ENCODE measurements around the gene RBM19.
A peak's percentile ranks its signal among the peaks of the same experiment; 100 is the strongest.
"Not testable (repeated sequence)": the region's sequence is repeated elsewhere in the genome, so short reads cannot be mapped to it uniquely, and the experiment has no call there.

RBM19 gene, protein sequence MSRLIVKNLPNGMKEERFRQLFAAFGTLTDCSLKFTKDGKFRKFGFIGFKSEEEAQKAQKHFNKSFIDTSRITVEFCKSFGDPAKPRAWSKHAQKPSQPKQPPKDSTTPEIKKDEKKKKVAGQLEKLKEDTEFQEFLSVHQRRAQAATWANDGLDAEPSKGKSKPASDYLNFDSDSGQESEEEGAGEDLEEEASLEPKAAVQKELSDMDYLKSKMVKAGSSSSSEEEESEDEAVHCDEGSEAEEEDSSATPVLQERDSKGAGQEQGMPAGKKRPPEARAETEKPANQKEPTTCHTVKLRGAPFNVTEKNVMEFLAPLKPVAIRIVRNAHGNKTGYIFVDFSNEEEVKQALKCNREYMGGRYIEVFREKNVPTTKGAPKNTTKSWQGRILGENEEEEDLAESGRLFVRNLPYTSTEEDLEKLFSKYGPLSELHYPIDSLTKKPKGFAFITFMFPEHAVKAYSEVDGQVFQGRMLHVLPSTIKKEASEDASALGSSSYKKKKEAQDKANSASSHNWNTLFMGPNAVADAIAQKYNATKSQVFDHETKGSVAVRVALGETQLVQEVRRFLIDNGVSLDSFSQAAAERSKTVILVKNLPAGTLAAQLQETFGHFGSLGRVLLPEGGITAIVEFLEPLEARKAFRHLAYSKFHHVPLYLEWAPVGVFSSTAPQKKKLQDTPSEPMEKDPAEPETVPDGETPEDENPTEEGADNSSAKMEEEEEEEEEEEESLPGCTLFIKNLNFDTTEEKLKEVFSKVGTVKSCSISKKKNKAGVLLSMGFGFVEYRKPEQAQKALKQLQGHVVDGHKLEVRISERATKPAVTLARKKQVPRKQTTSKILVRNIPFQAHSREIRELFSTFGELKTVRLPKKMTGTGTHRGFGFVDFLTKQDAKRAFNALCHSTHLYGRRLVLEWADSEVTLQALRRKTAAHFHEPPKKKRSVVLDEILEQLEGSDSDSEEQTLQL

GRCh38 chr12:113965951-113966797, at the start of gene RBM19:
TSS of gene RBM19 (minus strand) at chr12:113966325. CDS start at chr12:113966227, 98 bp downstream.
- DNase-seq, result peak; percentile 98

DNA sequence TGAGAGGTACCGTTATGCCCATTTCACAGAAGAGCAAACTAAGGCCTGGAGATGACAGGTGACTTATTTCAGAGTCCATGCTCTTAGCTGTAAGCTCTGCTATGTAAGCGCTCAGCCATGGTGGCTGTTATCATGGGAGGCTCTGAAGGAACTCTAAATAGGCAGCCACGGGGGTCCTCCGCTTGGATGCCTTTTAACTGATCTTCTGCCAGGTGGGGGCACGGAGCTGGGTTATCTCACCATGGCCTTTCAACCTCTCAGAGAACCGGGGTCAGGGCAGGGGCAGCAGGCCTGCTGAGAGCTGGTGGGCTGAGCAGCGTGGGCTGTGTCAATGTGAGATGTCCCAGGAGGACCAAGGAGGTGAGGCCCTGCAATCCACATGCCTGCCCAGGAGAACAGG, 49.7 kb upstream of the RBM19 start:
- DNase-seq, result no peak

- peak; percentile 69 for DNase-seq
These were observed 47.6 kb upstream of the RBM19 start for GRCh38 chr12:114013575-114014345.

GRCh38 chr12:114012744-114013431, 46.8 kb upstream of the RBM19 start:
- no peak for DNase-seq

DNA sequence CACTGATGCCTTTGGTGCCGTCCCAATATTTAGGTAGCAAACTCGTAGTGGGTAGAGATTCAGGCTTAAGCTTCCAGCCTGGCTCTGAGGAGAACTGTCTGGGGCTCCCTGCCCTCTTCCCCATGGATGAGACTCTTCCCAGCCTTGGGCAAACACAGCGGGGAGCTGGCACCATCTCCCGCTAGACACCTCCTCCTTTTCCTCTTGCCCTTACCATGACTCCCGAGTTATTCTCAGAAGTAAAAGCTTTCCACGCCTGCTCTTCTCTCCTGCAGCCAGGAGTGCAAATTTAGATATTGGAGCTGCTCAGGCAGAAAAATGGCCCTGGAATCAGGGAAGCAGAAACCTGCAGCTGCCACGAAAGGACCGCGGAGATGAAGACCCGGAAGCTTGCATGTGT, 45.6 kb upstream of the RBM19 start:
- no peak for DNase-seq

- no peak for DNase-seq
These were observed 40.6 kb upstream of the RBM19 start for GRCh38 chr12:114006482-114007425.

- no peak for DNase-seq
These were observed 38.3 kb upstream of the RBM19 start for GRCh38 chr12:114004402-114004801.

DNA sequence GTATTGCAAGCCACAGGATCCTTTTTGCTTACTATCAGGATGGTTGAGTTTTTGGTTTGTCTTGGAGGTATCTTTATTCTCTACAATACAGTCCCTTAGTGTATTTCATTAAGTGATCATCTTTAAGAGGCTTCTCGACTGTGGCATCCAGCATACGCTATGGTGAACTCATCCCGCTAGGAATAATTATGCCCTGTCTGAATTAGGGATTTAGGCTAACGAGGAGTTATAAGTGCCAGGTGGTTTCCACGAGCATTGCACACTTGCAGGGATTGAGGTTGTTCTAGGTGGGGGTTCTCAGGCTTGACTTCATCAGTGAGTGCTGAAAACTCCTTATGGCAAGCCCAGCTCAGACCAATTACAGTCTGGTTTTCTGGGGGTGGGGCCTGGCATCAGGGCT, 37.2 kb upstream of the RBM19 start:
- DNase-seq, result no peak

- no peak for DNase-seq
These were observed 35.6 kb upstream of the RBM19 start for GRCh38 chr12:114001511-114002340.

- DNase-seq, result no peak
These were observed 34.7 kb upstream of the RBM19 start for GRCh38 chr12:114000861-114001260.

DNA sequence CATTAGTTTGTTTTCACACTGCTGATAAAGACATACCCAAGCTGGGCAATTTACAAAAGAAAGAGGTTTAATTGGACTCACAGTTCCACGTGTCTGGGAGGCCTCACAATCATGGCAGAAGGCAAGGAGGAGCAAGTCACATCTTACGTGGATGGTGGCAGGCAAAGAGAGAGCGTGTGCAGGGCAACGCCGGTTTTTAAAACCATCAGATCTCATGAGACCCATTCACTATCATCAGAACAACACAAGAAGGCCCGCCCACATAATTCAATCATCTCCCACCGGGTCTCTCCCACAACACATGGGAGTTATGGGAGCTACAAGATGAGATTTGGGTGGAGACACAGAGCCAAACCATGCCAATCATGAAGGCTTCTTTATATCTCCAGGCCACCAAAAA, 34.1 kb upstream of the RBM19 start:
- not testable (repeated sequence) for DNase-seq

DNA sequence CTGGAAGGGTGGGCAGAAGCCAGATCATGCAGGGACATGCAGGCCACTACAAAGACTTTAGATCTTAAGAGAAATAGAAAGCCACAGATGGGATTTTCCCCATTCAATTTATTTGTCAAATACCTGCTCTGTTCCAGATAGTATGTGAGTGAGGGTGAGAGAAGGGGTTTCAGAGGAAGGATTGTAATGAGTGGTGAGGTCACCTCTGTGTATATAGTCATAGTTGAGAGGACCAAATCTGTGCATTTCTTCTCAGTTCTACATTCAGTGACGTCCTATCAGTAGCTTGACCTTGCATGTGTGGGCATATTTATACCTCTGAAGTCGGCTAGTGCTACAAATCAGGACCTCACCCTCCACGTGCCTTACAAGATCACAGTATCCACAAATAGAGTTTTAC, 31.2 kb upstream of the RBM19 start:
- DNase-seq, result no peak

- no peak for DNase-seq
These were observed 29.9 kb upstream of the RBM19 start for GRCh38 chr12:113996026-113996425.

DNA sequence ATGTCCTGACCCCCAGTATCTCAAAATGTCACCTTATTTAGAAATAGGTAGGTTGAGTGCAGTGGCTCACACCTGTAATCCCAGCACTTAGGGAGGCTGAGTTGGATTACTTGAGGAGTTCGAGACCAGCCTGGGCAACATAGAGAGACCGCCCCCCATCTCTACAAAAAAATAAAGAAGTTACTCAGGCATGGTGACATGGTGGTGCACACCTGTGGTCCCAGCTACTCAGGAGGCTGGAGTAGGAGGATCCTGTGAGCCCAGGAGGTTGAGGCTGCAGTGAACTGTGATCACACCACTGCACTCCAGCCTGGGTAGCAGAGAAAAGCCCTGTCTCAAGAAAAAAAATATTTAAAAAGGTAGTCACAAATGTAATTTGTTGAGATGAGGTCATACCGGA, 27.9 kb upstream of the RBM19 start:
- no peak for DNase-seq

GRCh38 chr12:113992751-113993150, 26.6 kb upstream of the RBM19 start:
- not testable (repeated sequence) for DNase-seq

DNA sequence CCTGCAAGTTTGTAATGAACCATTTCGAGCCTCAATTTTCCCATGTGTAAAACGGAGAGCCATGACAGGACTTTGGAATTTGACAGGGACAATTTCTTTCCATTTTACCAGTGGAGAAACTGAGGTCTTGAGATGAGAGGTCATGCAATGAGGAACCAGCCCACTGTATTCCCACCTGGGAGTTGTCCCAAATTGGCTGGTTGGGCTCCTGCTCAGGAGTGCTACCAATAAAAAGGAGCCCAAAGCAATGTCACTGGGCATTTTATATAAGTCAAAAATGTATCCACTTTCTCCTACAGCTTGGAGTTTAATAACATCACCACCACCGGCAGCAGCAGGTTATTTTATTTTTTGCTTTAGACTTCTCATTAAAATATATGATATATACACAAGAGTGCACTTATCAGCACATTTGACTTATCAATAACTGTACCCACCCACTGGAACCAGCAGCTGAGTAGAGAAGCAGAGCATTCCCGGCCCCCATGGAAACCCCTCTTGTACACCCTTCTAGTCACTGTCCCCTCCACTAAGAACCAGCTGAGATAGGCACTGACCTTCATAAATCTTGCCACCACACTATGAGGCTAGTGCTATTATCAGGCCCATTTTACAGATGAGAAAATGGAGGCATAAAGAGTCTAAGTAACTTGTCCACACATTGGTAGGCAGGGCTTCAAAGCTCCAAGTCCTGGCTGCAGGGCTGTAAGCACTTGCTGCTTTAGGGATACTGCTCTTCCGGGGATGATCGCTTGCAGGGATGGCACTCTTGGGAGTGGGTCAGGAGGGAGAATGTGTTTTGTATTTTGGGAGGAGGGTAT, 25.3 kb upstream of the RBM19 start:
- DNase-seq, result no peak

GRCh38 chr12:113990250-113991223, 24.4 kb upstream of the RBM19 start:
- DNase-seq, result no peak

Data from fibroblast of skin of right biceps (primary cell).